GM21390 (cell line): ENCODE results near the gene ACSM6.

ENCODE experiments used
- ATAC-seq: cut with Tn5 transposase; IDR thresholded peaks from one replicate; pipeline ENCODE4 v1.9.1; 2021; ENCODE audit not compliant: unreplicated experiment

ACSM6 gene

DNA sequence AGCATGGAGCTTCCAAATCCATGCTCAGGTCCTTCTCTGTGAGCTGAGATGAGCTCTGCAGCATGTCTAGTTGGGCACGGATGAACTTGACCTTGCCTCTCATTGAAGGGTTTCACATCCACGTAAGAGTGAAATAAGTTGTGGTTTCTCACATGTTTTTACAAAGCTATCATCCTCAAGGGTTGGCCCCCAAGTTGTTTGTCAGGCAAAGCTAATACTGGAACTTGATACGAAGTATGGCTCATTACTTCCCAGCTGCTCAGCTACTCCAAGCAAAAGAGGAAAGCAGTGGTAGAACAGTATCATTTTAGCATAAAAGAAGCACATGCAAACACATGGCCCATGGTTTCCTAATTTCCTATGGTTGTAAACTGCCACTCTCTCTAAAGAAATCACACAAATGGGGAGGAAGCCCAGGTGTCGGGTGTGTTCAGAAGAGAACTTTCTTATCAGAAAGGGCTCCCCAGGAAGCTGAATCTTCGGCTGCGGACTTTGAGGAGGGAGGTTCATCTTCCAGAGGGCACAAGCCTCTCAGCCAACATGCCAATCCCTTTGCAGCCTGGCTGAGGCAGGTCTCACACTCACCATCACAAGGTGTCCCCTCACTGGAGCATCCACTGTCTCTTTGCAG, 51.5 kb downstream of the ACSM6 start:
- ATAC-seq, result peak; percentile 88

GRCh38 chr10:95246582-95247051, 52.6 kb downstream of the ACSM6 start:
- peak; percentile 32 for ATAC-seq

- ATAC-seq, result no peak
Observed at GRCh38 chr10:95247200-95247880, 53.3 kb downstream of the ACSM6 start.

GRCh38 chr10:95247881-95248583, 54.0 kb downstream of the ACSM6 start:
- ATAC-seq, result no peak

- no peak for ATAC-seq
Observed at GRCh38 chr10:95248989-95249388, 55.0 kb downstream of the ACSM6 start.

DNA sequence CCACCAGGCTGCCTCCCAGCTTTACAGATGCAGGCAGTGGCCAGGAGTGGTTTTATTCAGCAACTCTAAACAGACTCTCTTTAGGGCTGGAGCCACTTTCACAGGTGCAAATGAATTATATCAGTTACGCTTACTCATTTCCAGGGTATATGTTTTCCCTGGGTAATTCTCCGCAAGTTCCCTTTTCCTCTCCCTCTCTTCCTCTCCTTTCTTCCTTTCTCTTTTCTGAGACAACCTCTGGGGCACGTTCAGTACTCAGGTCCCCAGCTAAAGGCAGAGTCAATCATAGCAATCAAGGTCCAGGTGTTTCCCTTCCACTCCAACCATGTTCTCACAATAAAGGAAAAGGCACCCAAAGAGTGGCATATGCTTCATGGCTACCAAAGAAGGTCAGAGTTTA, 55.4 kb downstream of the ACSM6 start:
- no peak for ATAC-seq

GRCh38 chr10:95250856-95251255, 56.8 kb downstream of the ACSM6 start:
- no peak for ATAC-seq

GRCh38 chr10:95253007-95253406, 59.0 kb downstream of the ACSM6 start:
- no peak for ATAC-seq

DNA sequence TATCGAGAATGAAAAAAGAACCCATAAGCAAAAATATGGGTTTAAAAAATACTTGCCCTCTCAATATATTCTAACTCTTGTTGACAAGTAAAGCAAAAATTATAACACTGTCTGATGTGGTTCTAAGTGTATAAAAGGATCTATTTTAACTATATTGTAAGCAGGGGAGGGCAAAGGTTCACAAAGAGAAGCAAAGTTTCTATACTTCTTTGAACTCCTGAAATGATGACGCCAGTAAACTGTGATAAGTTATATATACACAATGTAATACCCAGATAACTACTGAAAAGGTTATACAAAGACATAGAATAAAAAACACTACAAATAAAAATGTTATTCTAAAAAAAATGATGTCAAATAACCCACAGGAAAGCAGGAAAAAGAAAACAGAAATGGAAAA, 59.6 kb downstream of the ACSM6 start:
- ATAC-seq, result no peak

DNA sequence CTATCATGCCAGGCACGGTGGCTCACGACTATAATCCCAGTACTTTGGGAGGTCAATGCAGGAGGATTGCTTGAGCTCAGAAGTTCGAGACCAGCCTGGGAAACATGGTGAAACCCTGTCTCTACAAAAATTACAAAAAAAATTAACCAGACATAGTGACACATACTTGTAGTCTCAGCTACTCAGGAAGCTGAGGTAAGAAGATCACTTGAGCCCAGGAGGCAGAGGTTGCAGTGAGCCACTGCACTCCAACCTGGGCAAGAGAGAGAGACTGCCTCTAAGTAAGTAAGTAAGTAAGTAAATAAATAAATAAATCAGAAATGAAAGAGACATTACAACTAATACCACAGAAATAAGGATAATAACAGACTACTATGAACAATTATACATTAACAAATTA, 60.6 kb downstream of the ACSM6 start:
- ATAC-seq, result peak; percentile 55

GRCh38 chr10:95256268-95256667, 62.2 kb downstream of the ACSM6 start:
- no peak for ATAC-seq

GRCh38 chr10:95257849-95258248, 63.8 kb downstream of the ACSM6 start:
- no peak for ATAC-seq

DNA sequence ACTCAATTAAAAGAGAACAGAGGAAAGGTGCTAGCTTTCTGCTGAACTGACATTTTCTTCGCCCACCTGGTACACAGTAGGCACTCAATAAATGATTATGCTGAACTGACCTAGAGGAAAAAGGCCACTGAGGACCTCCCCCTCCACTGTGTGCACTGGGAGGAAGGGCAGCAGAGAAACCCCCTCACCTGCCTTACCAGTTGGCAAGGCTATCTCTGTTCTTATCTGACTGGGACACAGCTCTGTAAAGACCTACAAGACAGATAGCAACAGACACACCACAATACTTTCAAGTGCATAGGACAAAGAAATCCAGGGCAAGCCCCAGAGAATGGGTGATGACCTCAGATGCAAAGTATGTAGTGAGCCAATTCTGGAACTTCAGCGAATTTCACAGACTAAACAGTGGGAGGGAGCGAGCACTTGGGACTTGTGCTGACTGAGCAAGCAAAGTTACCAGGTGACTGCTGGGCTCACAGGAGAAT, 66.4 kb downstream of the ACSM6 start:
- ATAC-seq, result peak; percentile 59

- no peak for ATAC-seq
Observed at GRCh38 chr10:95260909-95261552, 67.0 kb downstream of the ACSM6 start.

DNA sequence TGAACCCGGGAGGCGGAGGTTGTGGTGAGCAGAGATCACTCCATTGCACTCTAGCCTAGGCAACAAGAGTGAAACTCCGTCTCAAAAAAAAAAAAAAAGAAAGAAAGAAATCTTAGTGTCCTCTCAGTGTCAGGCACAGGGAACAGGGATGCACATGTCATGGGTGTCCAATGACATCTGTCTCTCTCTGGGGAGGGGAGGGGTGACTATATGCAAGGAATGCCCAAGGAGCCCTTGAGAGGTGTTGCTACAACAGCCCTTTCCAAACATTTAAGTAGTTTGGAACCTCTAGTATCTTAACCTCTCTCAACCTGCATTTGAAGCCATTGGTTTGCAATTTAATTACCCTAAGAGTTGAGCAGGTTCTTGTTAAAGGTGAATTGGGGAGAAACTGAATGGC, 67.9 kb downstream of the ACSM6 start:
- ATAC-seq, result no peak

GRCh38 chr10:95262763-95263518, 68.9 kb downstream of the ACSM6 start:
- ATAC-seq, result no peak

GRCh38 chr10:95263864-95264226, 69.8 kb downstream of the ACSM6 start:
- no peak for ATAC-seq

DNA sequence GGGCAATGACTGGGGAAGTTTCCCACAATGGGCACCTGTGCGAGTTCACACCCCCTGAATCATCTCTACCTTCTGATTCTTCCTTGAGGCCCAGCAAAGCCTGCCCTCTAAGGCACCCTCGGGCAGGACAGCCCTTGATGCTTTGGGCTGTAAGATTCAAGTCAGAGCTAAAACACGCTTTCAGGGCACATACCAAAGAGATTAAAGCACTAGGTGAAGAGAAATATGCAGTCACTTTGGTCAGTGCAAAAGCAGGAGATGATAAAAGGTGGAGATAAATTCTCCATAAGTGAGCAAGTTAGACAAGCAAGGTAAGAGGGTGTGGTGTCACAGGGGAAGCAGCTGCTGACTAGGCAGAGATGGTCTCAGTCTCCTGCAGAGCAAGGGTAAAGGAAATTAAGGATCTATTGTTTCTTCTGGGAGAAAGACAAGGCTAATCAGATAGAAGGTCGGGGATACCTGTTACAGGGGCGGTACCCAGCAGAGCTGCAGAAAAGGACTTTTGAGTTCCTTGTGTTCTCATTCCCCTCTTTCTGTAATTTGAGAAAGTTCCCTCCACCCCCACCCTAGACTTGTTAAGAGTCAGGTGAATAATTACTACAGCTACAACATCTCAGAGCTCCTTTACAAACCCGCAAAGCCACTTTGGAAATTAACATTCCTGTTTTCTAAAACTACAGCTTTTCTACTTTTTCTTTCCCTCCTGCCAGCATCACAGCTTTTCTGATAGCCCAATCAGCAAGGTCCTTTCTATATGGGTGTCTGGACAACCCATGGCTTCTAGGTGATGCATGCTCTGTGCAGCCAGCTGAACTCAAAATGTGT, 70.4 kb downstream of the ACSM6 start:
- ATAC-seq, result no peak

GRCh38 chr10:95265572-95265971, 71.5 kb downstream of the ACSM6 start:
- ATAC-seq, result no peak

GRCh38 chr10:95266674-95267095, 72.6 kb downstream of the ACSM6 start:
- ATAC-seq, result peak; percentile 76
